Endothelial cell of umbilical vein (primary cell): ENCODE data around the gene TMEM43.

Experiments
- CTCF ChIP-seq, 2 donors: IDR thresholded peaks; 1 replicate in 1 of 2; 2 replicates in 1 of 2; pipeline ENCODE4 v1.5.1; 2011; ENCODE audit warnings: low read length in 2 of 2, mild to moderate bottlenecking in 2 of 2, moderate library complexity in 2 of 2, control low read depth in 1 of 2, inconsistent platforms in 1 of 2, low read depth in 1 of 2; ENCODE audit not compliant: insufficient read depth in 1 of 2; ENCODE audit errors: extremely low read depth in 1 of 2
- EZH2 ChIP-seq: IDR thresholded peaks from 2 replicates; pipeline ENCODE4 v1.6.1; 2012; ENCODE audit warnings: borderline replicate concordance, low read depth, mild to moderate bottlenecking, moderate library complexity, low read length, inconsistent platforms; ENCODE audit not compliant: severe bottlenecking
- GATA2 ChIP-seq: IDR thresholded peaks from 2 replicates; pipeline ENCODE4 v1.7.0; 2011; ENCODE audit warnings: low read depth, mild to moderate bottlenecking, moderate library complexity, mixed read lengths, low read length; ENCODE audit not compliant: insufficient read length, insufficient read depth
- JUN ChIP-seq: IDR thresholded peaks from 2 replicates; pipeline ENCODE4 v1.6.1; 2011; ENCODE audit warnings: borderline replicate concordance, low read depth; ENCODE audit not compliant: insufficient read length, insufficient read depth
- MAX ChIP-seq: IDR thresholded peaks from 2 replicates; pipeline ENCODE4 v1.6.1; 2011; ENCODE audit not compliant: insufficient read depth, insufficient read length
- POLR2A ChIP-seq: IDR thresholded peaks from 2 replicates; pipeline ENCODE4 v1.6.1; 2012; ENCODE audit warnings: low read depth, mild to moderate bottlenecking, control low read depth, low read length
- POLR2AphosphoS5 ChIP-seq: IDR thresholded peaks from 2 replicates; pipeline ENCODE4 v1.6.1; 2012; ENCODE audit warnings: low read depth, mild to moderate bottlenecking, control low read depth, low read length, moderate library complexity; ENCODE audit not compliant: insufficient read depth

GRCh38 chr3:14128724-14129123 lies 3.9 kb downstream of the TMEM43 start:
- TF ChIP-seq CTCF (IDR thresholded peaks at IDR 0.05; ENCODE audit: extremely low read depth in 1 of 2, insufficient read depth in 1 of 2, low read depth in 1 of 2, low read length in 2 of 2): no peak
- no peak for TF ChIP-seq POLR2A
- TF ChIP-seq POLR2AphosphoS5: no peak
- TF ChIP-seq EZH2: no peak
- TF ChIP-seq GATA2: no peak
- TF ChIP-seq MAX: no peak
- no peak for TF ChIP-seq JUN
